ENCODE data around the gene SPTBN2.
A peak's percentile ranks its signal among the peaks of the same experiment; 100 is the strongest.

Gene SPTBN2

GRCh38 chr11:66638177-66639065, 90.6 kb downstream of the SPTBN2 start, which contains the start of gene RBM4:
TSS of gene RBM4 (plus strand) at chr11:66638703. CDS start at chr11:66639712, 1,009 bp downstream.
- peak; percentile 99 for DNase-seq (ENCODE audit: low spot score)

GRCh38 chr11:66637557-66638176, 91.3 kb downstream of the SPTBN2 start:
- no peak for DNase-seq (ENCODE audit: low spot score)

- DNase-seq (ENCODE audit: low spot score): no peak
Observed at GRCh38 chr11:66636411-66636810, 92.6 kb downstream of the SPTBN2 start.

Data from GM03348 (cell line).